OCI-LY1 (cell line): ENCODE measurements around the gene TAB2.

Experiments
- CTCF ChIP-seq: fragments of 200-600 bp; sonication (generic), shearing (Covaris generic); IDR thresholded peaks from 2 replicates; pipeline ENCODE4 v1.5.1; 2017; ENCODE audit warnings: mild to moderate bottlenecking, antibody characterized with exemption, low read length, moderate library complexity, mixed read lengths
- EZH2 ChIP-seq: fragments of 200-600 bp; sonication (generic), shearing (Covaris generic); IDR thresholded peaks from 2 replicates; pipeline ENCODE4 v1.8.0; 2017; ENCODE audit warnings: borderline replicate concordance, mixed run types, mild to moderate bottlenecking, antibody characterized with exemption, low read length, moderate library complexity, mixed read lengths

- no peak for TF ChIP-seq CTCF
- TF ChIP-seq EZH2 = no peak
These were observed 12.1 kb upstream of the TAB2 start for GRCh38 chr6:149305372-149305771.
